Liver (tissue), 9 donors: ENCODE results near the gene FMOD. TPM values are rescaled to one million over a fixed set of nuclear protein-coding genes. Genes with fewer than 3 reads are reported as not detected.

Experiments
- DNase-seq: peaks from one replicate; pipeline ENCODE4 v3.0.0-alpha.2; 2017; ENCODE audit warnings: low spot score
- H3K27ac ChIP-seq, 2 donors: one replicate each; pipeline ENCODE4 v1.7.0; 2013; ENCODE audit warnings: inconsistent platforms in 2 of 2, low read length in 2 of 2, control low read depth in 1 of 2, low read depth in 1 of 2, mild to moderate bottlenecking in 1 of 2
- H3K27me3 ChIP-seq, 4 donors: one replicate each; pipeline versions ENCODE4 v1.6.1 to v1.7.0; 2013; ENCODE audit warnings: low read length in 3 of 4, inconsistent platforms in 1 of 4, mild to moderate bottlenecking in 1 of 4, moderate library complexity in 1 of 4; ENCODE audit not compliant: control insufficient read depth in 4 of 4, insufficient read depth in 4 of 4
- H3K36me3 ChIP-seq, 4 donors: one replicate each; pipeline versions ENCODE4 v1.6.1 to v1.7.0; 2013; ENCODE audit warnings: low read length in 3 of 4, mild to moderate bottlenecking in 3 of 4, low read depth in 1 of 4, moderate library complexity in 1 of 4; ENCODE audit not compliant: control insufficient read depth in 4 of 4, insufficient read depth in 3 of 4
- H3K4me1 ChIP-seq, 4 donors: one replicate each; pipeline versions ENCODE4 v1.6.1 to v1.7.0; 2013; ENCODE audit warnings: low read length in 3 of 4, mild to moderate bottlenecking in 3 of 4, moderate library complexity in 1 of 4; ENCODE audit not compliant: control insufficient read depth in 4 of 4, insufficient read depth in 4 of 4
- H3K4me3 ChIP-seq, 3 donors: one replicate each; pipeline versions ENCODE4 v1.6.1 to v1.7.0; 2013; ENCODE audit warnings: low read length in 3 of 3, control low read depth in 1 of 3, low read depth in 1 of 3, mild to moderate bottlenecking in 1 of 3
- H3K9ac ChIP-seq, 2 donors: one replicate each; pipeline ENCODE4 v1.7.0; 2013; ENCODE audit warnings: low read length in 2 of 2, mild to moderate bottlenecking in 2 of 2, moderate library complexity in 2 of 2, control low read depth in 1 of 2, low read depth in 1 of 2
- H3K9me3 ChIP-seq, 4 donors: one replicate each; pipeline versions ENCODE4 v1.6.1 to v1.7.0; 2013; ENCODE audit warnings: low read length in 3 of 4; ENCODE audit not compliant: control insufficient read depth in 4 of 4
- ATF3 ChIP-seq: IDR thresholded peaks from 2 replicates; pipeline ENCODE4 v1.6.1; 2016; ENCODE audit warnings: antibody characterized with exemption
- EGR1 ChIP-seq, 2 donors: IDR thresholded peaks; 2 replicates each; pipeline ENCODE4 v1.6.1; 2016 to 2018; ENCODE audit warnings: antibody characterized with exemption in 2 of 2, low read depth in 2 of 2
- FOXA1 ChIP-seq: IDR thresholded peaks from 2 replicates; pipeline ENCODE4 v1.6.1; 2016; ENCODE audit warnings: antibody characterized with exemption
- FOXA2 ChIP-seq: IDR thresholded peaks from 2 replicates; pipeline ENCODE4 v1.6.1; 2016; ENCODE audit warnings: antibody characterized with exemption
- GABPA ChIP-seq, 2 donors: IDR thresholded peaks in 1 of 2; conservative IDR thresholded peaks in 1 of 2; 2 replicates each; pipeline ENCODE4 v1.6.1; 2016; ENCODE audit warnings: antibody characterized with exemption in 2 of 2, mild to moderate bottlenecking in 1 of 2, moderate library complexity in 1 of 2
- HNF4A ChIP-seq, 2 donors: conservative IDR thresholded peaks; 2 replicates each; pipeline ENCODE4 v1.6.1; 2016; ENCODE audit warnings: antibody characterized with exemption in 2 of 2, mild to moderate bottlenecking in 2 of 2
- HNF4G ChIP-seq: IDR thresholded peaks from 2 replicates; pipeline ENCODE4 v1.6.1; 2016; ENCODE audit warnings: antibody characterized with exemption
- MAX ChIP-seq: IDR thresholded peaks from 2 replicates; pipeline ENCODE4 v1.6.1; 2016; ENCODE audit warnings: antibody characterized with exemption
- NR2F2 ChIP-seq: IDR thresholded peaks from 2 replicates; pipeline ENCODE4 v1.6.1; 2016; ENCODE audit warnings: antibody characterized with exemption
- RAD21 ChIP-seq, 2 donors: IDR thresholded peaks; 2 replicates each; pipeline ENCODE4 v1.6.1; 2016; ENCODE audit warnings: antibody characterized with exemption in 2 of 2, mild to moderate bottlenecking in 2 of 2
- SP1 ChIP-seq: IDR thresholded peaks from 2 replicates; pipeline ENCODE4 v1.6.1; 2018; ENCODE audit warnings: antibody characterized with exemption, mild to moderate bottlenecking
- TAF1 ChIP-seq: conservative IDR thresholded peaks from 2 replicates; pipeline ENCODE4 v1.6.1; 2016; ENCODE audit warnings: antibody characterized with exemption, mild to moderate bottlenecking
- YY1 ChIP-seq: IDR thresholded peaks from 2 replicates; pipeline ENCODE4 v1.6.1; 2016; ENCODE audit warnings: antibody characterized with exemption, mild to moderate bottlenecking
- ZBTB33 ChIP-seq: IDR thresholded peaks from 2 replicates; pipeline ENCODE4 v1.6.1; 2016; ENCODE audit warnings: antibody characterized with exemption
- WGBS: extraction: QIAGEN DNeasy Blood & Tissue Kit; methylation state at CpG from one replicate; pipeline ENCODE4 v1.1.7; 2013; 5-methylcytosine and 5-hydroxymethylcytosine counted together
- polyA plus RNA-seq, 2 donors: library from polyadenylated mRNA; stranded (reverse) in 1 of 2; unstranded in 1 of 2; fragments of 200-250 nt in 1 of 2; fragments of >200 nt in 1 of 2; fragmentation: Nextera tagmentation in 1 of 2; extraction: Ambion mirVana in 1 of 2; gene quantifications; one replicate each; pipeline versions ENCODE4 v1.2.1 to v1.2.3, GENCODE V29; 2013 to 2015
- total RNA-seq, 2 donors: library from RNA; depleted of rRNA; stranded (reverse); fragments of >200 nt; gene quantifications; one replicate each; pipeline ENCODE4 v1.2.3, GENCODE V29; 2014
- TF ChIP-seq, protein P1 (sequence below): IDR thresholded peaks from 2 replicates; pipeline ENCODE4 v1.6.1; 2016; ENCODE audit warnings: antibody characterized with exemption, mild to moderate bottlenecking
- donor health status: healthy.
- donor health status: healthy.
- donor health status: healthy.
- donor health status: healthy.
- donor health status: healthy.

Gene FMOD
- total and polyA plus RNA-seq, 4 donors, result 1.0 to 7.0 (median 2.4) TPM

DNA sequence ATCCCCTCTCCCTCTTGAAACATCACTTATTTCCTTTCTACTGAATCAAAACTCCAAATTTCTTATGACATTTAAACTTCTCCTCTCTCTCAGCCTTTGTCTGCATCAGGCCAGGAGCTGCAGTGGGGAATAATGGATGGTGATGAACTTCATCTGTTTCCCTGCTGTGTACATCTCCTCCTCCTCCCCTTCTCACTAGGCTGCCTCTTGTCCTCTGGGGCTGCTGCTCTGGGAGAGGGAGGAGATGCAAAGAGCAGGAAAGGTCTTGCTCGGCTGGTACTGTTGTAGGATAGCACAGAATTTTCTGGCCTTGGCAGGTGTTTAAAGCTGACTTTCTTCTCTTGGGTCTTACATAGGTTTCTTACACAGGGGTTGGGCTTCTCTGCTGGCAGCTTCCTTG is 31.1 kb upstream of the FMOD start:
- H3K4me3 ChIP-seq, result no peak overlapping the region
- H3K4me1 ChIP-seq, result no peaks in the 10 kb centered on the region
- no peaks in the 10 kb centered on the region for H3K9me3 ChIP-seq
- 44% methylated on average over 1 of the region's 1 CpG for WGBS
- TF ChIP-seq FOXA2 (no peak), YY1 (no peak), FOXA1 (no peak), EGR1 (IDR thresholded peaks at IDR 0.05; ENCODE audit: low read depth in 2 of 2) (no peak), MAX (no peak), NR2F2 (no peak), HNF4G (no peak), GABPA (IDR thresholded peaks at IDR 0.05 in 1 of 2, conservative IDR thresholded peaks at IDR 0.05 in 1 of 2) (no peak), ZBTB33 (no peak), RAD21 (IDR thresholded peaks at IDR 0.05) (no peak), ATF3 (no peak), HNF4A (conservative IDR thresholded peaks at IDR 0.05) (no peak), SP1 (no peak), TAF1 (no peak)
- TF ChIP-seq, protein P1, sequence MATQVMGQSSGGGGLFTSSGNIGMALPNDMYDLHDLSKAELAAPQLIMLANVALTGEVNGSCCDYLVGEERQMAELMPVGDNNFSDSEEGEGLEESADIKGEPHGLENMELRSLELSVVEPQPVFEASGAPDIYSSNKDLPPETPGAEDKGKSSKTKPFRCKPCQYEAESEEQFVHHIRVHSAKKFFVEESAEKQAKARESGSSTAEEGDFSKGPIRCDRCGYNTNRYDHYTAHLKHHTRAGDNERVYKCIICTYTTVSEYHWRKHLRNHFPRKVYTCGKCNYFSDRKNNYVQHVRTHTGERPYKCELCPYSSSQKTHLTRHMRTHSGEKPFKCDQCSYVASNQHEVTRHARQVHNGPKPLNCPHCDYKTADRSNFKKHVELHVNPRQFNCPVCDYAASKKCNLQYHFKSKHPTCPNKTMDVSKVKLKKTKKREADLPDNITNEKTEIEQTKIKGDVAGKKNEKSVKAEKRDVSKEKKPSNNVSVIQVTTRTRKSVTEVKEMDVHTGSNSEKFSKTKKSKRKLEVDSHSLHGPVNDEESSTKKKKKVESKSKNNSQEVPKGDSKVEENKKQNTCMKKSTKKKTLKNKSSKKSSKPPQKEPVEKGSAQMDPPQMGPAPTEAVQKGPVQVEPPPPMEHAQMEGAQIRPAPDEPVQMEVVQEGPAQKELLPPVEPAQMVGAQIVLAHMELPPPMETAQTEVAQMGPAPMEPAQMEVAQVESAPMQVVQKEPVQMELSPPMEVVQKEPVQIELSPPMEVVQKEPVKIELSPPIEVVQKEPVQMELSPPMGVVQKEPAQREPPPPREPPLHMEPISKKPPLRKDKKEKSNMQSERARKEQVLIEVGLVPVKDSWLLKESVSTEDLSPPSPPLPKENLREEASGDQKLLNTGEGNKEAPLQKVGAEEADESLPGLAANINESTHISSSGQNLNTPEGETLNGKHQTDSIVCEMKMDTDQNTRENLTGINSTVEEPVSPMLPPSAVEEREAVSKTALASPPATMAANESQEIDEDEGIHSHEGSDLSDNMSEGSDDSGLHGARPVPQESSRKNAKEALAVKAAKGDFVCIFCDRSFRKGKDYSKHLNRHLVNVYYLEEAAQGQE, result no peak
- no peak for DNase-seq
- peaks cover 0 to 6% (median 1%) of the 10 kb centered on the region in 4 donors for H3K27me3 ChIP-seq
- no peaks in the 10 kb centered on the region for H3K36me3 ChIP-seq
- no peak overlapping the region for H3K9ac ChIP-seq
- no peak overlapping the region for H3K27ac ChIP-seq

GRCh38 chr1:203381151-203381751 is 30.3 kb upstream of the FMOD start:
- TF ChIP-seq ATF3 (no peak), NR2F2 (peak; percentile 78), ZBTB33 (no peak)
- TF ChIP-seq, protein P1, result no peak
- Histone ChIP-seq H3K9me3 (no peaks in the 10 kb centered on the region), H3K27ac (no peak overlapping the region), H3K4me1 (no peaks in the 10 kb centered on the region), H3K9ac (no peak overlapping the region), H3K36me3 (no peaks in the 10 kb centered on the region), H3K4me3 (no peak overlapping the region), H3K27me3 (peaks cover 0 to 6% (median 1%) of the 10 kb centered on the region in 4 donors)
- 63% methylated on average over 2 of the region's 2 CpGs for WGBS
- DNase-seq, result no peak
